ENCODE measurements around the gene RABGAP1L.
"Not testable (repeated sequence)": the region's sequence is repeated elsewhere in the genome, so short reads cannot be mapped to it uniquely, and the experiment has no call there.

Gene RABGAP1L

GRCh38 chr1:174704300-174704699, 545.0 kb downstream of the RABGAP1L start:
- Histone ChIP-seq H3K9ac (ENCODE audit: low read length) (no peak overlapping the region), H3K27me3 (ENCODE audit: control insufficient read depth, insufficient read depth, low read length) (no peaks in the 10 kb centered on the region), H3K27ac (ENCODE audit: low read depth, low read length) (no peak overlapping the region), H3K4me1 (ENCODE audit: control insufficient read depth, insufficient read depth, low read length) (0 out of 2 replicates have a peak, but pooled peaks cover 5% of the 10 kb centered on the region), H3K9me3 (ENCODE audit: control insufficient read depth, insufficient read depth, low read depth, low read length) (no peaks in the 10 kb centered on the region), H3K36me3 (ENCODE audit: control insufficient read depth, insufficient read depth, low read length) (no peaks in the 10 kb centered on the region), H3K4me3 (ENCODE audit: low read depth, low read length) (no peak overlapping the region)

DNA sequence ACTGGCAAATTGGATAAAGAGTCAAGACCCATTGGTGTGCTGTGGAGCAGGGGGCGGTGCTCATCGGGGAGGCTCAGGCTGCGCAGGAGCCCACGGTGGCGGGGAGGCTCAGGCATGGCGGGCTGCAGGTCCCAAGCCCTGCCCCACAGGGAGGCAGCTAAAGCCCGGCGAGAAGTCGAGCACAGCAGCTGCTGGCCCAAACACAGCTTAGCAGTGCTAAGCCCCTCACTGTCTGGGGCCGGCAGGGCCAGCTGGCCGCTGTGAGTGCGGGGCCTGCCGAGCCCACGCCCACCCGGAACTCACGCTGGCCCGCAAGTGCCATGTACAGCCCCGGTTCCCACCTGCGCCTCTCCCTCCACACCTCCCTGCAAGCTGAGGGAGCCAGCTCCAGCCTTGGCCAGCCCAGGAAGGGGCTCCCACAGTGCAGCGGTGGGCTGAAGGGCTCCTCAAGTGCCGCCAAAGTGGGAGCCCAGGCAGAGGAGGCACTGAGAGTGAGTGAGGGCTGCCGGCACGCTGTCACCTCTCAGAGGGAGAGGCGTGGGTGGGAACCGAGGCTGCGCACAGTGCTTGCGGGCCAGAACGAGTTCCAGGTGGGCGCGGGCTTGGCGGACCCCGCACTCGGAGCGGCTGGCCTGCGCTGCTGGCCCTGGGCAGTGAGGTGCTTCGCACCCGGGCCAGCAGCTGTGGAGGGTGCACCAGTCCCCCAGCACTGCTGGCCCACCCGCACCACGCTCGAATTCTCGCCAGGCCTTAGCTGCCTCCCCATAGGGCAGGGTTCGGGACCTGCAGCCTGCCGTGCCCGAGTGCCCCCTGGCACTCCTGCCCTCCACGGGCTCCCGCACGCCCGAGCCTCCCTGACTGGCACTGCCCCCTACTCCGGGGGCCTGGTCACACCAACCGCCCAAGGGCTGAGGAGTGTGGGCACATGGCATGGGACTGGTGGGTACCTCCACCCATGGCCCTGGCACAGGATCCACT, 551.8 kb downstream of the RABGAP1L start:
- Histone ChIP-seq H3K27me3 (ENCODE audit: control insufficient read depth, insufficient read depth, low read length) (no peaks in the 10 kb centered on the region), H3K4me3 (ENCODE audit: low read depth, low read length) (no peak overlapping the region), H3K9ac (ENCODE audit: low read length) (no peak overlapping the region), H3K36me3 (ENCODE audit: control insufficient read depth, insufficient read depth, low read length) (no peaks in the 10 kb centered on the region), H3K4me1 (ENCODE audit: control insufficient read depth, insufficient read depth, low read length) (no peaks in the 10 kb centered on the region), H3K27ac (ENCODE audit: low read depth, low read length) (no peak overlapping the region), H3K9me3 (ENCODE audit: control insufficient read depth, insufficient read depth, low read depth, low read length) (peaks cover 9% of the 10 kb centered on the region; the same call in 1 of the 2 replicates)

- H3K9me3 ChIP-seq (ENCODE audit: control insufficient read depth, insufficient read depth, low read depth, low read length); H3K9ac ChIP-seq (ENCODE audit: low read length); H3K27me3 ChIP-seq (ENCODE audit: control insufficient read depth, insufficient read depth, low read length); H3K36me3 ChIP-seq (ENCODE audit: control insufficient read depth, insufficient read depth, low read length); H3K27ac ChIP-seq (ENCODE audit: low read depth, low read length); H3K4me1 ChIP-seq (ENCODE audit: control insufficient read depth, insufficient read depth, low read length); H3K4me3 ChIP-seq (ENCODE audit: low read depth, low read length): not testable (repeated sequence)
These were observed 552.5 kb downstream of the RABGAP1L start for GRCh38 chr1:174711848-174712247.

DNA sequence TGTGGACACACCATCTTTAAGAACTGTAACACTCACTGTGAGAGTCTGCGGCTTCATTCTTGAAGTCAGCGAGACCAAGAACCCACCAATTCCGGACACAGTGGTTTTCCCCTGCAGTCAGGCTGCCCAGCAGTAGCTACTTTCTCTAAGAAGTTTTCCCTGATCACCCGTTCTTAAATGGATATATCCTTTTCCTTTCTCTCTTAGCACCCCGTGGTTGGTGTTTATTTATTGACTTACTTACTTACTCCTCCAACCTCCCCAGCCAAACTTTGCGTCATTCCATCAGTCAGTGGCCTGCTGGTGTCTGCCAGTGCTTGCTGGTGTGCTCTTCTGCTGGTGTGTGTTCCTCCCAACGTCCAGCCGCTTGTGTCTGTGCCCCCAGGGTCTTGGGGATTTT, 553.2 kb downstream of the RABGAP1L start:
- H3K27me3 ChIP-seq (ENCODE audit: control insufficient read depth, insufficient read depth, low read length), result no peaks in the 10 kb centered on the region
- H3K9me3 ChIP-seq (ENCODE audit: control insufficient read depth, insufficient read depth, low read depth, low read length), result peaks cover 9% of the 10 kb centered on the region; the same call in 1 of the 2 replicates
- no peak overlapping the region for H3K9ac ChIP-seq (ENCODE audit: low read length)
- H3K27ac ChIP-seq (ENCODE audit: low read depth, low read length), result no peak overlapping the region
- H3K4me3 ChIP-seq (ENCODE audit: low read depth, low read length), result no peak overlapping the region
- H3K36me3 ChIP-seq (ENCODE audit: control insufficient read depth, insufficient read depth, low read length), result no peaks in the 10 kb centered on the region
- no peaks in the 10 kb centered on the region for H3K4me1 ChIP-seq (ENCODE audit: control insufficient read depth, insufficient read depth, low read length)

DNA sequence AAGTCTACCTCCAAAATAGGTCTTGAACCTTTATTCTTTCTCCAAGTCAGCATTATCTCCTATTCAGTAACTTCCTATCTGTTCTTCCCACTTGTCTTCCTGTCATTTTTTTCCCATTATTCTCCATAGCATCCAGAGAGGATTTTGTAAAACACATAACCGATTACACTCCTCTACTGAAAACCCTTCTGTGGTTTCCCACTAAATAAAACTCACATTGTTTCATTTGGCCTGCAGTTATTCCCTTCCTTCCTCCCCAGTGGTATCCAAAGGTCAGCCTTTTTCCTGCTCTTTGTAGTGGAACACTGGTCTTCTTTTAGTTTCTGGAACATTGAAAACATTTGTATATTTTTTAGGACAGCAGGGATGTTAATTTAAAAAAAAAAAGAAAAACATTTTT, 554.5 kb downstream of the RABGAP1L start:
- no peak overlapping the region for H3K27ac ChIP-seq (ENCODE audit: low read depth, low read length)
- no peak overlapping the region for H3K9ac ChIP-seq (ENCODE audit: low read length)
- H3K36me3 ChIP-seq (ENCODE audit: control insufficient read depth, insufficient read depth, low read length), result no peaks in the 10 kb centered on the region
- peaks cover 9% of the 10 kb centered on the region; the same call in 1 of the 2 replicates for H3K9me3 ChIP-seq (ENCODE audit: control insufficient read depth, insufficient read depth, low read depth, low read length)
- no peaks in the 10 kb centered on the region for H3K4me1 ChIP-seq (ENCODE audit: control insufficient read depth, insufficient read depth, low read length)
- no peak overlapping the region for H3K4me3 ChIP-seq (ENCODE audit: low read depth, low read length)
- no peaks in the 10 kb centered on the region for H3K27me3 ChIP-seq (ENCODE audit: control insufficient read depth, insufficient read depth, low read length)

DNA sequence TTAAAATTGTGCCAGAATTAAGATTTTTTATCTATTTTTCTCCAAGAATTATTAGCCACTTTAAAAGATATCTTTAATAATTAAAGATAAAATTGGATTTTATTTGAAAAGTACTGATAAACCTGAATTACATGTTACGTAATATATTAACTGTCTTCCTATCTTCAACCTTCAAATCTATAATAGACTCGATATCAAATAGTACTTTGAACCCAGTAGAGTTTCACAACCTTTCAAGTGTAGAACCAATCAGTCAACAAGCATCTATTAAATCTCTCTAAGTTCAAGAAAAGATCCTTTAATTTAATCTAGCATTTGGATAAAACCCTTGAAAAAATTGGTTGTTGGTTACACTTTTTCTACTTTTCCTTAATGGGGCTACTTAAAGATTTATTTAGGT, 559.9 kb downstream of the RABGAP1L start:
- H3K4me1 ChIP-seq (ENCODE audit: control insufficient read depth, insufficient read depth, low read length), result no peaks in the 10 kb centered on the region
- no peak overlapping the region for H3K9ac ChIP-seq (ENCODE audit: low read length)
- H3K27me3 ChIP-seq (ENCODE audit: control insufficient read depth, insufficient read depth, low read length), result no peaks in the 10 kb centered on the region
- H3K27ac ChIP-seq (ENCODE audit: low read depth, low read length), result no peak overlapping the region
- no peak overlapping the region for H3K4me3 ChIP-seq (ENCODE audit: low read depth, low read length)
- no peaks in the 10 kb centered on the region for H3K9me3 ChIP-seq (ENCODE audit: control insufficient read depth, insufficient read depth, low read depth, low read length)
- no peaks in the 10 kb centered on the region for H3K36me3 ChIP-seq (ENCODE audit: control insufficient read depth, insufficient read depth, low read length)

DNA sequence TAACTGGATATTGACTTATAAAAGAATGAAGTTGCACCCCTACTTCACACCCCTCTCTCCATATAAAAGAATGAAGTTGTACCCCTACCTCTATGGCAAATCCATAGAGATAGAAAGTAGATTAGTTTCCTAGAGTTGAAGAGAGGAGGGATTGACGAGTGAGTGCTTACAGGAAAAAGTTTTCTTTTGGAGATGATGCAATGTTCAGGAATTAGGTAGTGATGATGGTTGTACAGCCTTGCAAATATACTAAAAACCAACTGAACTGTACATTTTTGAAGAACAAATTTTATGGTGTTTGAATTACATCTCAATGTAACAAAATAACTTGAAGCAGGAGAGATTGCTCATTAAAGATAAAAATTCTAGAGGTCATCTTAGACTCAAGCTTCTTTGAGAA, 561.3 kb downstream of the RABGAP1L start:
- no peak overlapping the region for H3K9ac ChIP-seq (ENCODE audit: low read length)
- no peak overlapping the region for H3K27ac ChIP-seq (ENCODE audit: low read depth, low read length)
- no peaks in the 10 kb centered on the region for H3K27me3 ChIP-seq (ENCODE audit: control insufficient read depth, insufficient read depth, low read length)
- no peaks in the 10 kb centered on the region for H3K4me1 ChIP-seq (ENCODE audit: control insufficient read depth, insufficient read depth, low read length)
- H3K4me3 ChIP-seq (ENCODE audit: low read depth, low read length), result no peak overlapping the region
- no peaks in the 10 kb centered on the region for H3K36me3 ChIP-seq (ENCODE audit: control insufficient read depth, insufficient read depth, low read length)
- no peaks in the 10 kb centered on the region for H3K9me3 ChIP-seq (ENCODE audit: control insufficient read depth, insufficient read depth, low read depth, low read length)

- H3K27ac ChIP-seq (ENCODE audit: low read depth, low read length), result no peak overlapping the region
- H3K9ac ChIP-seq (ENCODE audit: low read length), result no peak overlapping the region
- no peaks in the 10 kb centered on the region for H3K4me1 ChIP-seq (ENCODE audit: control insufficient read depth, insufficient read depth, low read length)
- no peaks in the 10 kb centered on the region for H3K36me3 ChIP-seq (ENCODE audit: control insufficient read depth, insufficient read depth, low read length)
- no peaks in the 10 kb centered on the region for H3K9me3 ChIP-seq (ENCODE audit: control insufficient read depth, insufficient read depth, low read depth, low read length)
- no peak overlapping the region for H3K4me3 ChIP-seq (ENCODE audit: low read depth, low read length)
- no peaks in the 10 kb centered on the region for H3K27me3 ChIP-seq (ENCODE audit: control insufficient read depth, insufficient read depth, low read length)
These were observed 561.9 kb downstream of the RABGAP1L start for GRCh38 chr1:174721246-174721645.

DNA sequence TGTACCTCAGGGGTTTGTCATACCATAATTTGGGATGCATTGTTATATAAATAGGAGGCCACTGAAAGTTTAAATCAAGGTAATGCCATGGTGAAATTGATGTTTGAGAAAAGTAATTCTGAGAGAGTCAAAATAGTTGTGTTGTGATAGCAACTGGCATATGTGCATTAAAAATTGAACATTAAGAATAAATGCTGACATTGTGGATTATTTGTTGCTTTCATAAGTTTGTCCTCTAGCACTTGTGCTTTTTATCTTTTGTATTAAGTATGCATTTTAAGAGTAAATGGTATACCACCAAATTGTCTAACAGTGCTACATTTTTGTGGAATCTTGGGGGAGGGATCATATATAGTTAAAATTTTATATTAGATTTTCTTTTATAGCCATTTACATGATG, 564.5 kb downstream of the RABGAP1L start:
- Histone ChIP-seq H3K9me3 (ENCODE audit: control insufficient read depth, insufficient read depth, low read depth, low read length) (no peaks in the 10 kb centered on the region), H3K9ac (ENCODE audit: low read length) (no peak overlapping the region), H3K4me1 (ENCODE audit: control insufficient read depth, insufficient read depth, low read length) (no peaks in the 10 kb centered on the region; the same call in 1 of the 2 replicates), H3K27ac (ENCODE audit: low read depth, low read length) (no peak overlapping the region), H3K4me3 (ENCODE audit: low read depth, low read length) (no peak overlapping the region), H3K27me3 (ENCODE audit: control insufficient read depth, insufficient read depth, low read length) (no peaks in the 10 kb centered on the region), H3K36me3 (ENCODE audit: control insufficient read depth, insufficient read depth, low read length) (no peaks in the 10 kb centered on the region)

- Histone ChIP-seq H3K4me1 (ENCODE audit: control insufficient read depth, insufficient read depth, low read length) (no peaks in the 10 kb centered on the region; the same call in 1 of the 2 replicates), H3K27me3 (ENCODE audit: control insufficient read depth, insufficient read depth, low read length) (no peaks in the 10 kb centered on the region), H3K9me3 (ENCODE audit: control insufficient read depth, insufficient read depth, low read depth, low read length) (no peaks in the 10 kb centered on the region), H3K4me3 (ENCODE audit: low read depth, low read length) (no peak overlapping the region), H3K27ac (ENCODE audit: low read depth, low read length) (no peak overlapping the region), H3K36me3 (ENCODE audit: control insufficient read depth, insufficient read depth, low read length) (no peaks in the 10 kb centered on the region), H3K9ac (ENCODE audit: low read length) (no peak overlapping the region)
These were observed 564.9 kb downstream of the RABGAP1L start for GRCh38 chr1:174724219-174724618.

- no peak overlapping the region for H3K4me3 ChIP-seq (ENCODE audit: low read depth, low read length)
- H3K9me3 ChIP-seq (ENCODE audit: control insufficient read depth, insufficient read depth, low read depth, low read length), result no peaks in the 10 kb centered on the region
- no peaks in the 10 kb centered on the region; the same call in 1 of the 2 replicates for H3K4me1 ChIP-seq (ENCODE audit: control insufficient read depth, insufficient read depth, low read length)
- H3K36me3 ChIP-seq (ENCODE audit: control insufficient read depth, insufficient read depth, low read length), result no peaks in the 10 kb centered on the region
- no peaks in the 10 kb centered on the region for H3K27me3 ChIP-seq (ENCODE audit: control insufficient read depth, insufficient read depth, low read length)
- no peak overlapping the region for H3K27ac ChIP-seq (ENCODE audit: low read depth, low read length)
- H3K9ac ChIP-seq (ENCODE audit: low read length), result no peak overlapping the region
These were observed 567.0 kb downstream of the RABGAP1L start for GRCh38 chr1:174726167-174726879.
